Mononuclear cell (primary cell): ENCODE data around the gene RNF157. TPM values are rescaled to one million over a fixed set of nuclear protein-coding genes. Genes with fewer than 3 reads are reported as not detected.

Experiments
- H3K27me3 ChIP-seq: 2 replicates; pipeline ENCODE4 v1.6.0; 2011; ENCODE audit warnings: low read length, control low read depth; ENCODE audit not compliant: insufficient read depth
- H3K4me1 ChIP-seq: 2 replicates; pipeline ENCODE4 v1.5.1; 2011; ENCODE audit warnings: mild to moderate bottlenecking, low read length, control low read depth; ENCODE audit not compliant: insufficient read depth
- H3K4me3 ChIP-seq: 2 replicates; pipeline ENCODE4 v1.5.1; 2011; ENCODE audit warnings: mild to moderate bottlenecking, low read length, moderate library complexity
- H3K9me3 ChIP-seq: 2 replicates; pipeline ENCODE4 v1.5.1; 2011; ENCODE audit warnings: low read depth, mild to moderate bottlenecking, control low read depth, low read length
- total RNA-seq: library from RNA; depleted of rRNA; stranded (reverse); fragments of >200 nt; gene quantifications from one replicate; pipeline ENCODE4 v1.2.3, GENCODE V29; 2012

RNF157 gene
- total RNA-seq, 1 donor, result 19.1 TPM

DNA sequence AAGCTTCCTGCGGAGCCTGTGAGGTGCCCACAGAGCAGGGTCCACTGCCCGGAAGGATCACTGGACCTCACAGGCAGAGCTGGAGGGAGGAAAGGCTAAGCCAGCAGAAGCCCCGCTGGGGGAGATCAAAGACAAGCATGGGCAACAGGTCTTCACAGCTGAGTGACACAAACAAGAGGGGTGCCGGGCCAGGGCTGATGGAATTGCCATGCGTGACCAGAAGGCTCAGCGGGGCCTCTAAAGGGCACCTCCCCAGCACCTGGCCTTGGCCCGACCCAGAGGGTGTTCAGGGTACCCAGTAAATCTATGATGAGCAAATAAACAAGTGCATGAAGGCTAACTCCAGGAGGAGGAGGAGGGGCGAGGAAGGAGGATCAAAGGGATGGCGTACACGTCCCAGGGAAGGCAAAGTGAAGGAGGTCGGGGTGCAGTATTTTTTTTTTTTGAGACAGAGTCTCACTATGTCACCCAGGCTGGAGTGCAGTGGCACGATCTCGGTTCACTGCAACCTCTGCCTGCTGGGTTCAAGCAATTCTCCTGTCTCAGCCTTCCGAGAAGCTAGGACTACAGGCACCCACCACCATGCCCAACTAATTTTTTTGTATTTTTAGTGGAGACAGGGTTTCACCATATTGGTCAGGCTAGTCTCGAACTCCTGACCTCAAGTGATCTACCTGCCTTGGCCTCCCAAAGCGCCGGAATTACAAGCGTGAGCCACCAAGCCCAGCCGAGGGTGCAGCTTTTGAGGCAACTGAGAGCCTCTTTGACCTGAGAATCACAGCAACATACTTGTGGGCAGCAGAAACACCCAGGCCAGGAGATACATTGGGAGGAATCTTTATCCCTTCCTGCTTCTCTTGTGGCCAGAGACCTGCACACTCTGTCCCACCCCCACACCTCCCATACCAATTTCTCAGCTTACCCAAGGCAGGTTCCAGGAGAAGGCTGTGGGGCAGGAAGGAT, 120.6 kb downstream of the RNF157 start:
- no peaks in the 10 kb centered on the region for H3K27me3 ChIP-seq
- H3K4me3 ChIP-seq, result no peak overlapping the region
- H3K9me3 ChIP-seq, result no peaks in the 10 kb centered on the region
- peaks cover 21% of the 10 kb centered on the region for H3K4me1 ChIP-seq

DNA sequence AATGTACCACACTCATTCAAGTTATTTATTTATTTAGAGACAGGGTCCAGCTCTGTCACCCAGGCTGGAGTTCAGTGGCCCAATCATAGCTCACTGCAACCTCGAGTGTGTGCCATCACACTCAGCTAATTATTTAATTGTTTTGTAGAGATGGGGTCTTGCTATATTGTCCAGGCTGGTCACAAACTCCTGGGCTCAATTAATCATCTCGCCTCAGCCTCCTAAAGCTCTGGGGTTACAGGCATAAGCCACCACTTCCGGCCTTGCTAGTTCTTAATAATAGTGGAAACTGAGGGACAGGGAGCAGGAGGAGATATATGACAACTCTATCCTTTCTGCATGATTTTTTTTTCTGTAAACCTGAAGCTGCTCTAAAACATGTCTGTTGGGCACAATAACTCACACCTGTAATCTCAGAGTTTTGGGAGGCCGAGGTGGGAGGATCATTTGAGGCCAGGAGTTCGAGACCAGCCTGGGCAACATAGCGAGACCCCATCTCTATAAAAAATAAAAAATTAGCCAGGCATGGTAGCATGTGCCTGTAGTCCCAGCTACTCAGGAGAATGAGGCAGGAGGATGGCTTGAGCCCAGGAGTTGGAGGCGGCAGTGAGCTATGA, 125.0 kb downstream of the RNF157 start:
- H3K4me1 ChIP-seq, result no peaks in the 10 kb centered on the region
- H3K27me3 ChIP-seq, result no peaks in the 10 kb centered on the region
- H3K9me3 ChIP-seq, result no peaks in the 10 kb centered on the region
- H3K4me3 ChIP-seq, result no peak overlapping the region

DNA sequence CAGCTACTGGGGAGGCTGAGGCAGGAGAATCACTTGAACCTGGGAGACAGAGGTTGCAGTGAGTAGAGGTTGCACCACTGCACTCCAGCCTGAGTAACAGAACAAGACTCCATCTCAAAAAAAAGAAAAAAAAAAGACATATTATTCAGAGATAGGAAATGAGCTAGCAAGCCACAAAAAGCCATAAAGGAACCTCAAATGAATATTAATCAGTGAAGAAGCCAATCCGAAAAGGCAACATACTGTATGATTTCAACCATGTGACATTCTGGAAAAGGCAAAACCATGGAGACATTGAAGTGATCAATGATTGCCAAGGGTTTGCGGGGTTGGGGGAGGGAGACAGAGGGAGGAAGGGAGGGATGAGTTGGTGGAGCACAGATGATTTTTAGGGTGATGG, 128.3 kb downstream of the RNF157 start:
- H3K4me1 ChIP-seq, result peaks cover 1% of the 10 kb centered on the region
- H3K9me3 ChIP-seq, result no peaks in the 10 kb centered on the region
- H3K27me3 ChIP-seq, result no peaks in the 10 kb centered on the region
- H3K4me3 ChIP-seq, result no peak overlapping the region

DNA sequence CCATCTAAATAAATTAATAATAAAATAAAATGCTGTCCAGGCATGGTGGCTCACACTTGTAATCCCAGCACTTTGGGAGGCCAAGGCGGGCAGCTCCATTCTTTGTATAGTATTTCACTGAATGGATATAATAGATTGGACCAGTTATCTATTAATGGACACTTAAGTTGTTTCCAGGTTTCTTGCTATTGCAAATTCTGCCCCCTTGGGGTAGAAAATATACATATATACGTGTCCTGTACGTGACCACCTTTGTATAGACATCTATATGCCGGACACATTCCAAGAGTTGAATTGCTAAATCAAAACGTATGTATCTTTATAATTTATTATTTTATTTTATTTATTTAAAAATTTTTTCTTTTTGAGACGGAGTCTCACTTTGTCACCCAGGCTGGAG, 132.8 kb downstream of the RNF157 start:
- Histone ChIP-seq H3K4me1 (peaks cover 32% of the 10 kb centered on the region), H3K27me3 (no peaks in the 10 kb centered on the region), H3K9me3 (no peaks in the 10 kb centered on the region), H3K4me3 (no peak overlapping the region)

DNA sequence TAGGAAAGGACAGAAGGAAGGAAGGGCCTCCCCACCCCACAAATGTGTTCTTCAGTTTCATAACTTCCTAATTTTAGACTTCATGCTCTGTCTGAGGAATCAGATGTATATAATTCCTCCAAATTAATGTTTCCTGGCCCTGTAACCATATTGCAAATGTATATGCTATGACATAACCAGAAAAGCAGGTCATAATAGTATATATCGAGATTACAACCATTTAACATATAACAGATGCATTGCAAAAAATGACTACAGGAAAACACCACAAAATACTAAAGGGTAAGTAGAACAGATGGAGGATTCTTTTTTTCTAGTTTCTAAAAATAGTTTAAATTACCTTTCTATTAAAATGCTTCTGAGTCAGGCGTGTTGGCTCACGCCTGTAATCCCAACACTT, 133.6 kb downstream of the RNF157 start:
- Histone ChIP-seq H3K9me3 (no peaks in the 10 kb centered on the region), H3K4me3 (no peak overlapping the region)

DNA sequence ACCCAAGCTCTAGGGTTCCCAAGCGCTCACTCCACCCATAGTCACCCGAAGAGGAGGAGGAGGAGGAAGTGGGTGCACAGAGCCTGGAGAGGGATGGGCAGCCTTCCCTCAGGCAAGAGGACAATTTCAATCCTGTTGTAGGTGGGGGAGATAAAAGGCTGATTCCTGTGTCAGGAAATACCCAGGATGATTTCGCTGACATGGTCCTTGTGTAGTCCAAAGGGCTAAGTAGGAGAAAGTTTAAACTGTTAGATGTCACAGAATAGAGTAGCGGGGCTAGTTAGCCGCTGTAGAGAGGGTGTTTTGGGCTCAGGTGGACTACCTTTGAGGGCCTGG, 135.4 kb downstream of the RNF157 start:
- H3K4me1 ChIP-seq, result peaks cover 42% of the 10 kb centered on the region
- no peaks in the 10 kb centered on the region for H3K27me3 ChIP-seq
- H3K9me3 ChIP-seq, result no peaks in the 10 kb centered on the region
- no peak overlapping the region for H3K4me3 ChIP-seq

More for the DNA sequence above, 133.6 kb downstream of the RNF157 start:
- Histone ChIP-seq H3K27me3 (no peaks in the 10 kb centered on the region), H3K4me1 (peaks cover 39% of the 10 kb centered on the region)

DNA sequence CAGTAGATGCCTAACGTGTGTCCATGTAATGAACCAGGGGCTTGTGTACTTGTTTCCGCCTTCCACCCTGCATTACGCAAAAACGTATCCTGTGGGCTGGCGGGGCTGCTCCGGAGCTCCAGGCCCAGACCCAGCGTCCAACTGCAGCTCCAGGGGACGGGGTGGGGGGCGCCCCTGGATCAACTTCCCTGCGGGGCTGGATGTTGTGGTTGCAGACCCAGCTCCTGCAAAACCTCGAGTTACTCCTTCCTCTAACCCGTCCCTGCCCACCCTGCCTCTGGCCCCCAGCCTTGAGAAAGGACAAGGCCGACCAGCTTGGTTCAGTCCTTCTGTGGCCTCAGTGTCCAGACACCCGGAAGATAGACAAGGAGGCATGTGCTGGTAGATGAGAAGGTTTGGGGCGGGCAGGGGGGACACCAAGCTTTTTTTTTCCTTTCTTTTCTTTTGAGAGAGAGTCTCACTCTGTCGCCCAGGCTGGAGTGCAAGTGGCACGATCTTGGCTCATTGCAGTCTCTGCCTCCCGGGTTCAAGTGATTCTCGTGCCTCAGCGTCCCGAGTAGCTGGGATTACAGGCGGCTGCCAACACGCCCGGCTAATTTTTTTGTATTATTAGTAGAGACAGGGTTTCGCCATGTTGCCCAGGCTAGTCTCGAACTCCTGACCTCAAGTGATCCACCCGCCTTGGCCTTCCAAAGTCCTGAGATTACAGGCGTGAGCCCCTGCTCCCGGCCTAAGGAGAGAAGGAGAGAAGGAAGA, 136.0 kb downstream of the RNF157 start:
- Histone ChIP-seq H3K27me3 (no peaks in the 10 kb centered on the region), H3K4me1 (peaks cover 42% of the 10 kb centered on the region), H3K9me3 (no peaks in the 10 kb centered on the region), H3K4me3 (peak overlapping the region; percentile 86)

DNA sequence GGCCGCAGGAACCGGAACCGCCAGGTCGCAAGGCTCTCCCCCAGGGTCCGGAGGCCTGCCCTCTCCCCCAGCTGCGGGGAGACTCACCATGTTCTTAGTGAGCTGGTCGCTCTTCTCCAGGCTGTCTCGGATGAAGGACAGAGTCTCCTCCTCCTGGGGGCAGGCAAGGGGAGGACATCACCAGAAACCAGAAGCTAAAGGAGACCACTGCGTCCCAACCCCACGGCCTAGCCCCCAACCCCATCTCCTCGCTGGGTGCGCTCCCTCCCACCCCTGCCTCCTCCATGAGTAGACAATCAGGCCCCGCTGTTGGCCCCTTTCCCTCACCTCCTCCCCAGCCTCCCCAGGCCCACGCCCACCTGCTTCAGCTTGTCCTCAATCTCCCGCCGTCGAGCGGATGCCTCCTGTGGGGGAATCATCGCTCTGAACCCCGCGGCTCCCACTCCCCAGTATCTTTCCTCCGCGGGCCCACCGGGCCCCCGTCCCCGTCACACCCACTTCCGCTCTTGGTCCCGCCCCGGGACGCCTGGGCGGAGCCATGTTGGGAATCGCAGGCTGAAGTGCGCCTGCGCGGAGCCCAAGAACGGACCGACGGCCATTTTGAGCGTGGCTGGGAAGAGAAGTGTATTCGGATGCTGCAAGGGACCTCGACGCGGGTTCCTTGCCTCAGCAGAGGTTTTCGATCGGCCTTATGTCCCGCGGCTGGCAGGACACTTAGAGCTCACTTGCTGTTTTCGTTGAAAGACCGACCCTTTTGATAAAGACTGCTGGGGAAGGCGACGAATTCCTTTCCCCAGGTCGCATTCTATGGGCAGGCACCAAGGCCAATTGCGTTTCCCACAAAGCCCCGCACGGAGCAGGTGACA, 136.8 kb downstream of the RNF157 start, which contains the start of gene EXOC7:
Gene EXOC7 (minus strand): TSS at position 514 of the 866 bp plus-strand sequence. CDS start 95 bp downstream, at position 419.
- Histone ChIP-seq H3K4me1 (peaks cover 42% of the 10 kb centered on the region), H3K9me3 (no peaks in the 10 kb centered on the region), H3K27me3 (no peaks in the 10 kb centered on the region), H3K4me3 (peak within 1 kb of the TSS; percentile 86)

DNA sequence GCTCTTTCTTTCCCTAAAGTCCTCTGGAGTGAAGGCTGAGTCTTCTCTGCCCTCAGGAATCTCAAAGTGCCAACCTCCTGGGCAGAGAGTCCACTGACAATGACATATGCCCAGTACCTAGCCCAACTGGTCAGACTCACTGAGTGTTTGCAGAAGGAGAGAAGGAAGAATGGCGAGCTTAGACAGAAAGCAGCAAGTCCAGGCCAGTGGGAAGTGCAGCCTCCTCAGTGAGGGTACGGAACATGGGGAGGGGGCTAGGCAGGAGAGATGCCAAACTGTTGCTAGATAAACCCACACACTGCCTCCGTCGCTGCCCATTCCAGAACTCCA, 137.4 kb downstream of the RNF157 start:
- Histone ChIP-seq H3K27me3 (no peaks in the 10 kb centered on the region), H3K4me3 (peak overlapping the region; percentile 86), H3K4me1 (peaks cover 42% of the 10 kb centered on the region), H3K9me3 (no peaks in the 10 kb centered on the region)

DNA sequence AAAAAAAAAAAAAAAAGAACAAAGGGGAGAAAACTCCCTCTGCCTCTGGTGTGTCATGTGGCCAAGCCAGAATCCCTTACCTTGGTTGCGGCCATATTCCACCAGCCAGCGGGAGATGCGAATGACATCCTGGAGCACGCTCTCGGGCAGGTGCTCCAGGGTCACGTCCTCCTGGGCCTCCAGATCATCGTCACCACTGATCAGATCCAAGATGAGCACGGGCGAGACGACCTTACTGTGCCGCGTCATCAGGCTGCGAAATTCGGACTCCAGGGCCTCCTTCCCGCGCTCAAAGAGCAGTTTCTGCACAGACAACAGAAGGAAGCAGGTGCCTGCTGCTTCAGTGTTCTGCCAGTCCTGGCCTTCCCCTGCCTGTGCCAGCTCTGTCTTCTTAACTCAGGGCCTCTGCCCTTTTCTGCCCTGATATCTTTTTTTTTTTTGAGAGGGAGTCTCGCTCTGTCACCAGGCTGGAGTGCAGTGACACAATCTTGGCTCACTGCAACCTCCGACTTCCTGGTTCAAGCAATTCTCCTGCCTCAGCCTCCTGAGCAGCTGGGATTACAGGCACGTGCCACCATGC, 142.5 kb downstream of the RNF157 start:
- no peak overlapping the region for H3K4me3 ChIP-seq

DNA sequence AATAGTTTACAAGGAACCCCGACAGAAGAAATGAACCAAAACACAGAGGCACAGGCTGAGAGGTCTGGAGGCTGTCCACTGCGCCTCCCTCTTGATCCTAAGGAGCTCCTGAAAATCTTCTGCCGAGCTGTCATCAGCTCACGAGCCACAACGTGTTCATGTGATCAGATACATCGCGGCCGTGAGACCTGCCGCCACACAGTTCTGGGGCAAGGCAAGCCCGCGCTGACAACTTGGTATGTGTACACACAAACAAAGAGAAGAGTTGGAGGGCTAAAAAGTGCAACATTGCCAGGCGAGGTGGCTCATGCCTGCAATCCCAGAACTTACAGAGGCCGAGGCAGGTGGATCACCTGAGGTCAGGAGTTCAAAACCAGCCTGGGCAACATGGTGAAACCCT, 144.3 kb downstream of the RNF157 start:
- H3K4me3 ChIP-seq, result no peak overlapping the region
- no peaks in the 10 kb centered on the region for H3K9me3 ChIP-seq
- H3K4me1 ChIP-seq, result no peaks in the 10 kb centered on the region
- H3K27me3 ChIP-seq, result no peaks in the 10 kb centered on the region

More for the DNA sequence above, 142.5 kb downstream of the RNF157 start:
- Histone ChIP-seq H3K27me3 (no peaks in the 10 kb centered on the region), H3K9me3 (no peaks in the 10 kb centered on the region), H3K4me1 (peaks cover 13% of the 10 kb centered on the region)

DNA sequence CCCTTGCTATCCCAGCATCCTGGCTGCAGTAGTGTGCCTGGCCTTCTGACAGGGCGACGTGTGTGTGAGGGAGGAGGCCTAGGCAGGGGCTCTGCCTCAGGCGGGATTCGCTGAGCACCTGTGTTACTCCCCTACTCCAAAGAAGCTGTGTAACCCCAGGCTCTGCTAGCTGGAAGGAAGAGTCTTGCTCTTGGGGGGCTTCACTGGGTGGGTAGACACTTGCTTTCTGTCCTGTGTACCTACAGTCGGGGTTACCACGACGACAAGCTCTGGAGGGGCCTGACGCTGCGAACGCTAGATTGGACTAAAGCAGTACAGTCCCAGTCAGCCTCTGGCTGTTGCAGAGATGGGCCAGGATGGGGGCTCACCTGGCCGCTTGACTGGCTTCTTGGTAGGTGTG, 146.2 kb downstream of the RNF157 start:
- H3K27me3 ChIP-seq, result no peaks in the 10 kb centered on the region
- H3K4me3 ChIP-seq, result no peak overlapping the region
- no peaks in the 10 kb centered on the region for H3K4me1 ChIP-seq

DNA sequence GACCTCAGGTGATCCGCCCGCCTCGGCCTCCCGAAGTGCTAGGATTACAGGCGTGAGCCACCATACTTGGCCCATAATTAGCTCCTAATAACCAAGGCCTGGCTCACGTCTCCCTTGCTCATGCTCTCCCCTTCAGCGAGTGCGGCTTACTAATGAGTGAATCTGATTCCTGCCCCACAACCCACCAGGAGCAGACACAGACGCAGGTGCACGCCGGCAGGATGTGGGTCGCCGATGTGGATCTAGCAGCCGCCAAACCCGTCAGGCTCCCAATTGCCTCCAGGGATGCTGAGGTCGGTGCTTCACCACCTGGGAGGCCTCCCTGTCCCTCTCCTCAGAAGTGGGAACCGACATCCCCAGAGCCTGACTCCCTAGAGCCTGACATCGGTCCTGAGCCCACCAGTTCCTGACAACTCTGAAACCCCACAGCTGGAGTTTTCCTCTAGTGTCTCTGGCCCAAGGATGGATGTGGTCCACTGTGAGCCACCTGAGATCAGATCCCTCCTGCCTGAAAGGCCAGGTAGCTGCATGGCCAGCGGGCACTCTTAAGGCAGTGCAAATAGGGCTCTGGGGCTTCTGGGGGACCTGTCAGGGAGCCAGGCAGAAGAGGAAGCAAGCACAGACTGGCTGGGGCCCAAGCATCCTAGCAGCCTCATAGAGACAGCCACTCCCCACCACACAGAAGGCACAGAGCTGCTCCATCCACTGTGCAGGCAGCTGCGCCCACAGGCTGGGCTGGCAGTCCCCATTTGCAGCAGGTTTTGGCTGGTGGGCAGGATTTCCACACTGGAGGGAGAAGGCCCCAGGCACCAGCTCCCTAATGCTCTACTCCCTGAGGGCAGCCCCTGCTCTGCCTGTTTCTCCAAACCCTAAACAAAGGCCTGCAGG, 147.5 kb downstream of the RNF157 start:
- H3K9me3 ChIP-seq, result no peaks in the 10 kb centered on the region
- no peaks in the 10 kb centered on the region for H3K4me1 ChIP-seq
- no peak overlapping the region for H3K4me3 ChIP-seq
- no peaks in the 10 kb centered on the region for H3K27me3 ChIP-seq

More for the DNA sequence above, 146.2 kb downstream of the RNF157 start:
- H3K9me3 ChIP-seq, result no peaks in the 10 kb centered on the region
